ENCODE results near the gene COQ9.
"Not testable (repeated sequence)": the region's sequence is repeated elsewhere in the genome, so short reads cannot be mapped to it uniquely, and the experiment has no call there.

COQ9 gene

GRCh38 chr16:57486858-57487834 lies 39.9 kb downstream of the COQ9 start:
- no peak for DNase-seq

- no peak for DNase-seq
Measured at GRCh38 chr16:57489229-57489628, 42.0 kb downstream of the COQ9 start.

- DNase-seq = no peak
Measured at GRCh38 chr16:57493767-57494166, 46.5 kb downstream of the COQ9 start.

GRCh38 chr16:57497121-57497520 lies 49.8 kb downstream of the COQ9 start:
- no peak for DNase-seq

GRCh38 chr16:57498031-57498430 lies 50.8 kb downstream of the COQ9 start:
- DNase-seq = no peak

GRCh38 chr16:57499941-57500340 lies 52.7 kb downstream of the COQ9 start:
- not testable (repeated sequence) for DNase-seq

GRCh38 chr16:57500578-57501111 lies 53.4 kb downstream of the COQ9 start:
- no peak for DNase-seq

- DNase-seq = no peak
Measured at GRCh38 chr16:57501492-57501891, 54.2 kb downstream of the COQ9 start.

GRCh38 chr16:57502048-57502775 lies 54.9 kb downstream of the COQ9 start:
- no peak for DNase-seq

- DNase-seq = no peak
Measured at GRCh38 chr16:57503366-57503765, 56.1 kb downstream of the COQ9 start.

GRCh38 chr16:57504001-57504400 lies 56.7 kb downstream of the COQ9 start:
- DNase-seq = no peak

GRCh38 chr16:57504491-57504890 lies 57.2 kb downstream of the COQ9 start:
- no peak for DNase-seq

- no peak for DNase-seq
Measured at GRCh38 chr16:57505169-57505568, 57.9 kb downstream of the COQ9 start.

- no peak for DNase-seq
Measured at GRCh38 chr16:57507136-57508034, 60.1 kb downstream of the COQ9 start.

GRCh38 chr16:57508035-57508425 lies 60.8 kb downstream of the COQ9 start:
- DNase-seq = no peak

GRCh38 chr16:57509231-57509923 lies 62.1 kb downstream of the COQ9 start:
- no peak for DNase-seq

GRCh38 chr16:57510016-57510871 lies 63.0 kb downstream of the COQ9 start:
- DNase-seq = no peak
